HUES48 (cell line): Measurements from ENCODE around the gene NRG3.

Source experiments
- H3K27ac ChIP-seq: one replicate; pipeline ENCODE4 v1.7.0; 2013; ENCODE audit warnings: low read depth, low read length, inconsistent platforms
- H3K27me3 ChIP-seq: 2 replicates; pipeline ENCODE4 v1.6.1; 2013; ENCODE audit warnings: mild to moderate bottlenecking, low read length; ENCODE audit not compliant: control insufficient read depth, insufficient read depth
- H3K36me3 ChIP-seq: 2 replicates; pipeline ENCODE4 v1.6.1; 2013; ENCODE audit warnings: low read length; ENCODE audit not compliant: control insufficient read depth, insufficient read depth
- H3K4me1 ChIP-seq: 2 replicates; pipeline ENCODE4 v1.6.1; 2013; ENCODE audit warnings: mild to moderate bottlenecking, low read length; ENCODE audit not compliant: control insufficient read depth, insufficient read depth
- H3K4me3 ChIP-seq: 2 replicates; pipeline ENCODE4 v1.5.1; 2013; ENCODE audit warnings: mild to moderate bottlenecking, low read depth, low read length
- H3K9ac ChIP-seq: 2 replicates; pipeline ENCODE4 v1.6.1; 2013; ENCODE audit warnings: mild to moderate bottlenecking, low read depth, low read length, moderate library complexity
- H3K9me3 ChIP-seq: 2 replicates; pipeline ENCODE4 v1.6.1; 2013; ENCODE audit warnings: low read length; ENCODE audit not compliant: control insufficient read depth, insufficient read depth

Gene NRG3

DNA sequence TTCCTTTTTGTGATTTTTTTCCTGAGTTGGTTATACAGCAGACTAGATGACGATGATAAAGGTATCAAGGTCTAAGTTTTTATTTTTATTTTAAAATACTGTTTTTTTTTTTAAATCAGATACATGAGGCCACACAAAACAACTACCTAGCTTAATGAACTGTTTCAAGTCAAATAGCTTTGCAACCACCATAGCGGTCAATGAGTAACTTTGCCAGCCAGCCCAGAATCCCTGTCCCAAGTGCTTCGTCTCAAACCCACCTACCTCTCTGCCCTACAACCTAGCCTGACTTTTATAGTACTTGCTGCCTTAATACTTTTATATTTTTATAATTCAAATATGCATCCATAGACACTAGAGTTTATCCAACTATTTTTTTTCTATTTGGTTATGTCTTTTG, 676.5 kb downstream of the NRG3 start:
- Histone ChIP-seq H3K36me3 (no peaks in the 10 kb centered on the region), H3K9ac (no peak overlapping the region), H3K4me1 (no peaks in the 10 kb centered on the region), H3K27ac (no peak overlapping the region), H3K4me3 (no peak overlapping the region), H3K9me3 (no peaks in the 10 kb centered on the region), H3K27me3 (no peaks in the 10 kb centered on the region)

DNA sequence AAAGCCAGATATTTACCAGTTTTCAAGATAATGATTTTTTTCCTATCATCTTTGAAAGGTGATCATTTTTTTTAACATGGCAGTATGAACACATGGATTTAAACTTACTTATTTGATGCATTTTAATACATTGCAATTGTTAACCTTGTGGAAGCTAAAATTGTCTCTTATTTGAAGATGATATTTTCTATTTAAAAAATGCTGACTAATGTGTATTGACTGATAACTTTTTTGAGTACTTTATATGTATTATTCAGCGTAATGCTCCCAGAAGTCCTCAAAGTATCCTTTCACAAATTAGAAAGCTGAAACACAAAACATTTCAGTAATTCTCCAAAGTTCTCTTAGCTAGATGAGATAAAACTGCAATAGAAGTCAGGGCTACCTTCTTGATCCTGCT, 677.3 kb downstream of the NRG3 start:
- Histone ChIP-seq H3K27ac (no peak overlapping the region), H3K4me1 (no peaks in the 10 kb centered on the region), H3K27me3 (no peaks in the 10 kb centered on the region), H3K36me3 (no peaks in the 10 kb centered on the region), H3K9ac (no peak overlapping the region), H3K9me3 (no peaks in the 10 kb centered on the region), H3K4me3 (no peak overlapping the region)

DNA sequence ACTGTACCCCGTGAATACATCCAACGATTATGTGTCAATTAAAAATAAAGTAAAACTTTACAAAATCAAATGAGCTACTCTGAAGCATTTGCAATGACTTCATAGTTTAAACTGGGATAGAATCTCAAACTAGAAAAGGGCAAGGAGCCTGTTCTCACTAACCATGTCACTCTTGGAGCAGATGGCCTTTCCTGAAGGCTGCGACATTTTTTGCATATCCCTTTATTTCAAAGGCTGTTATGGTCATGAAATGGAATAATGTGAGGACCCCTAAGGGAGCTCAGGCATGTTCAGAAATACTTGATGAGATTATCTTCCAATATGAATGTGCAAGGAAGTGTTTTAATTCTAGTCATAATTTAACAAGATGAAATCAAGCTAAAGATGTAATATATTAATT, 679.4 kb downstream of the NRG3 start:
- Histone ChIP-seq H3K27me3 (no peaks in the 10 kb centered on the region), H3K9ac (no peak overlapping the region), H3K9me3 (no peaks in the 10 kb centered on the region), H3K4me3 (no peak overlapping the region), H3K27ac (no peak overlapping the region), H3K36me3 (no peaks in the 10 kb centered on the region), H3K4me1 (no peaks in the 10 kb centered on the region)

DNA sequence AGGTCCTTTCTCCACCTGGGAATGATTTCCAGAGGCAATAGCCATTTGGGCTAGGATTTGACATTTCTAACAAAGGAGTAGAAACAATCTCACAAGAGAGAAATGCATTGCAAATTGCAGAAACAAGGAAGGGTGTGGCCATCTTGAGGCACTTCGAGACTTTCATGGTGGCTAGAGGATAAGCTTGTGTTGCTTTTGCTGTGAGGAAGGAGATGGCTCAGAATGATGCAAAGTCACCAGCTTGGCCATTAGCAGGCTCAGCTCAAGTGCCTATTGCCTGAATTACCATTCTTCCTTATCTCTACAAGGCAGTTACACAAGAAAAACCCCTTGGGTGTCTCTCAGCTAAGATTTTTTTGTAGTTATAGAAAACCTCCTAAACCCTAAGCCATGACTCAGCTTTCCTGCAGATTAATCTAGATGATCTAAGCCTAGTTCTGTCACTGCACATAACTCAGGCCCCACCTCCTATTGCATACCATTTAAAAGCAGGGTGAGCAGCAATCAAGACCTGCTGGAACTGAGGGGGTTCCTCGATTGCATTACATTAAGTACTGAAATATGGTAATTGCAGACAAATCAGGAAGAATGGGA, 683.1 kb downstream of the NRG3 start:
- no peaks in the 10 kb centered on the region for H3K36me3 ChIP-seq
- no peaks in the 10 kb centered on the region for H3K4me1 ChIP-seq
- no peaks in the 10 kb centered on the region for H3K9me3 ChIP-seq
- H3K4me3 ChIP-seq = no peak overlapping the region
- no peak overlapping the region for H3K9ac ChIP-seq
- H3K27ac ChIP-seq = no peak overlapping the region
- no peaks in the 10 kb centered on the region for H3K27me3 ChIP-seq

DNA sequence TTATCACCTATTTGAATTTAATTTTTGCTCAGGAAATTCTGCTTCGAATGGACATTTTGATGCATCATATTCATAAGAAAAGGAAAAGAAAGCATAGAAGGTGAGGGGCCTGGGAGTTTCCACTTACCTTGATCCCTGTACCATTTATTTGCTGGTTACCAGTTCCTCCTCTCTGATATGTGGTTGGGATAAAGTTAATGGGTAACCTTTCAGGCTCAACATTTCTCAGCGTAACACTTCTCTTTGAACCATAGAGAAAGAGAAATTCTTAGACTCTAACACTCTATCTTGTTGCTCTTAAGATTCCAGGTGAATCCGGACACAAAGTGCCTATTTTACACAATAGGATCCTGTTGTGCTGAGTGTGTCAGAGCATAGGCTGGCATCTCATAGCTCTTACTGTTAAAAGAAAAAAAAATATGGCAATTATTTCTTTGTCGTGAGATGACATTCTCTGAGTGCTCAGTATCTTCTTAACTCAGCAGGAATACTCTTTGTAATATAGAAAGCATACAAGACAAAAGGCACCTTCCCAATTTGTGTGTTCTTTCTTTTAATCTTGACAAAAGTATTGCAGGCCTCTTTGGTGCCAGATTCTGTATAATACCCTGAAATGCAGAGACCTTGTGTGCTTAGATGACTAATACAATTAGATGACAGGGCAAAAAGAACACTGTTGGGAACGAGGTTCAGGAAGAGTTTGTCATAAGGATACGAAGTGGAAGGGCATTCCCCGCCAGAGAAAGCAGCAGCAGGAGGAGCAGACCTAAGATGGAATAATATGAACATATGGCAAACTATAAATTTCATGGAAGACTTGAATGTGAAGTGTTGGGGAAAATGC, 689.6 kb downstream of the NRG3 start:
- Histone ChIP-seq H3K36me3 (no peaks in the 10 kb centered on the region), H3K27ac (no peak overlapping the region), H3K4me1 (no peaks in the 10 kb centered on the region), H3K9ac (no peak overlapping the region), H3K27me3 (no peaks in the 10 kb centered on the region), H3K9me3 (no peaks in the 10 kb centered on the region), H3K4me3 (no peak overlapping the region)

DNA sequence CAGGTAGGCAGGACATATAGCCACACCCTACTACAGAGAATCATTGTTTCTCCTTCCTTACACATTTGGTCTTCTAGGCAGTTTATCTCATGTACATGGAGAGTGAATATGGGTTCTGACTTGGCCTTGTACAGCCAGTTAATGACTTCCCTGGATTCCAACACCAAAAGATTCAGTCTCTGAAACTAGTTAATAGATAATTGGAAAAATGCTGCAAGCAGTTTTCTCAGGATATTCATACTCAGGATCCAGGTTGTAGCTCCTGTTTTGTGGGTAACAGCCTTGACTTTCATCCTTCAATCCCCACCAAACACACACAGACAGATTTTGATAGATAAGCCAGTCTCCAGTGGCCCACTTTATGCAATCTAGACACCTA, 690.2 kb downstream of the NRG3 start:
- Histone ChIP-seq H3K27me3 (no peaks in the 10 kb centered on the region), H3K4me3 (no peak overlapping the region), H3K27ac (no peak overlapping the region), H3K36me3 (no peaks in the 10 kb centered on the region), H3K9ac (no peak overlapping the region), H3K4me1 (no peaks in the 10 kb centered on the region), H3K9me3 (no peaks in the 10 kb centered on the region)

DNA sequence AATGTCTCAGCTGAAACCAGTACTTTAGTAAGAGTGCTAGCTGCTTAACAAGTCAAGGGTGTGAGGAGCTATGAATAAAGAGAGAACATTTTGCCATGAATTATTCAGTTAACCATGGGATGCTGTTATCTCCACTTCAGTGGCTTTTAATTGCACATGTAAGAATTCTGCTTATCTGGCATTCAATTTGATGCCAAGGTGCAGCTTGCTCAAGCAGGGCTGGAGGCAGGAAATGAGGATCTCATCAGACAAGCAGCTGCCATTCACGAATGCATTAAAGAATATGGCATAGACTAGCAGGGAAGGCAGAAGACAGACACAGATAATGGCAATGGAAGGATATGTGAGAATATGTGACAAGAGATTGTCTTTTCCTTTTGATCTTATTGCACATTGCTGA, 697.8 kb downstream of the NRG3 start:
- Histone ChIP-seq H3K27ac (no peak overlapping the region), H3K27me3 (no peaks in the 10 kb centered on the region), H3K9me3 (no peaks in the 10 kb centered on the region), H3K4me1 (peaks cover 7% of the 10 kb centered on the region; the same call in 1 of the 2 replicates), H3K4me3 (no peak overlapping the region), H3K36me3 (no peaks in the 10 kb centered on the region), H3K9ac (no peak overlapping the region)

DNA sequence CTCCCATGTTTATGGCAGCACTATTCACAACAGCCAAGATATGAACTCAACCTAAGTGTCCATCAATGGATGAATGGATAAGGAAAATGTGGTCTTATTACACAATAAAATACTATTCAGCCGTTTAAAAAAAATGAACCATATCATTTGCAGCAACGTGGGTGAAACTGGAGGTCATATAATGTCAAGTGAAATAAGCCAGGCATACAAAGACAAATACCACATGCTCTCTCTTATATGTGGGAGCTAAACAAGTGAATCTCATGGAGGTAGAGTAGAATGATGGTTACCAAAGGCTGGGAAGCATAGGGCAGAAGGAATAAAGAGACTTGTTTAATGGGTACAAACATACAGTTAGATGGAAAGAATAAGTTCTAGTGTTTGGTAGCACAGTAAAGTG, 699.1 kb downstream of the NRG3 start:
- no peak overlapping the region for H3K9ac ChIP-seq
- no peak overlapping the region for H3K4me3 ChIP-seq
- no peak overlapping the region for H3K27ac ChIP-seq
- H3K36me3 ChIP-seq = no peaks in the 10 kb centered on the region
- no peaks in the 10 kb centered on the region for H3K9me3 ChIP-seq
- no peaks in the 10 kb centered on the region for H3K27me3 ChIP-seq
- H3K4me1 ChIP-seq = peaks cover 7% of the 10 kb centered on the region; the same call in 1 of the 2 replicates

DNA sequence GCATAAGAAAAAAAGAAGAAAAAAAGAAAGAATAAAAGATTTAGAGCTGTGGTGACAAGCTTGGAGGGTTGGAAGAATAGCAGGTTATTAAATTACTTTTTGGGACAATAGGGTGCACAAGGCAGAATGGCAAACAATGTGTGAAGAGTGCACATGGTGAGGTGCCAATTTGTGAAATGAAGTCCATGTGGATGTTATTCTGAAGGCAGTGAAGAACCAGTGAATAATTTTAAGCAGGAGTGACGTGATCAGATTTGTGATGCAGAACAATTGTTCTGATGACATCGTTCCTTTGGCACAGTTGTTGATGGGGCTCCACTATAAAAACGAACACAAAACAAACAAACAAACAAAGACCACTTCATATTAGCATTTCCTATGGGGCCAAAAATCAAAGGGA, 700.3 kb downstream of the NRG3 start:
- peaks cover 7% of the 10 kb centered on the region; the same call in 1 of the 2 replicates for H3K4me1 ChIP-seq
- no peaks in the 10 kb centered on the region for H3K9me3 ChIP-seq
- no peak overlapping the region for H3K4me3 ChIP-seq
- no peaks in the 10 kb centered on the region for H3K36me3 ChIP-seq
- H3K9ac ChIP-seq = no peak overlapping the region
- no peaks in the 10 kb centered on the region for H3K27me3 ChIP-seq
- H3K27ac ChIP-seq = no peak overlapping the region

DNA sequence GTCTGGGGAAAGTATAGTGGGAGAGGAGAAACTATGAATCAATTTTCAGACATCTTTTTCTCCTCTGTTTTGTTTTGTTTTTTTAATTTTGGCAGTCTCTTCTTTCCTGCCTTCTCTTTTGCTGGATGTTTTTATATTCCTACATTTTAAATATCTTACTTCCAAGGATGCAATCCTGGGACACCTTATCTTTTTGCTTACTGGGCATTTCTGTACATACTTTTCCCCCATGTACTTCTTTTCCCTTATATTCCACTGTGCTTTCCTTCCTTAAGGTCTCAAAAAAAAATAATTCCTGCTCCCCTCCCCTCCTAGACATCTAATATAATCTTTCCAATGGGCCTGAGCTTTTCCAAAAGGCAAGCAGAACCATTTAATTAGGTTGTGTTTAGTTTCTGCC, 701.1 kb downstream of the NRG3 start:
- no peak overlapping the region for H3K4me3 ChIP-seq
- H3K27ac ChIP-seq = no peak overlapping the region
- H3K36me3 ChIP-seq = no peaks in the 10 kb centered on the region
- peaks cover 7% of the 10 kb centered on the region; the same call in 1 of the 2 replicates for H3K4me1 ChIP-seq
- H3K27me3 ChIP-seq = no peaks in the 10 kb centered on the region
- no peak overlapping the region for H3K9ac ChIP-seq
- H3K9me3 ChIP-seq = no peaks in the 10 kb centered on the region

DNA sequence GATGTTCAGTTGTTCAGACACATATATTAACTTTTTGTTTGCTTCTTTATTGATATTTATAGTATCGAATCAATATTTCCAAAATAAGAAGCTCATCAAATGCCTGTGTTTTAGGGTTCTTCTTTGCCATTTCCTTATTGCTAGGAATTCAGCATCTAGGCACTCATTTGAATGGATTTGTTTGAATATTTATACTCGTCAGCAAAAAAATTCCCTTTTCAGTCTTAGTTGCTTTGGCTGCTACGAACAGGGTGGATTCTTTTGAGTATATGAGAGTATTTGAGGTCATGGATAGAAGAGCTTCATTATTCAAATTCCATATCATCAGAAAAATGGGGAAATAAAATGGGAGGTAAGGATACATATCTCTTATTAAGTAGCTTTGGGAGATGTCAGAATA, 706.9 kb downstream of the NRG3 start:
- Histone ChIP-seq H3K36me3 (no peaks in the 10 kb centered on the region), H3K9ac (no peak overlapping the region), H3K27ac (no peak overlapping the region), H3K4me1 (no peaks in the 10 kb centered on the region), H3K27me3 (no peaks in the 10 kb centered on the region), H3K9me3 (no peaks in the 10 kb centered on the region), H3K4me3 (no peak overlapping the region)
